Stimulated activated CD8-positive, alpha-beta memory T cell treated with anti-CD3 and anti-CD28 coated beads, Interleukin-12 subunit alpha, Interleukin-12 subunit beta, amount 100 ng/mL, for 1 hour (primary cell): ENCODE measurements around the gene DGKG.

Source experiments
- DNase-seq: peaks from one replicate; pipeline ENCODE4 v3.0.0-alpha.2; 2020; ENCODE audit warnings: low read depth

DGKG gene

GRCh38 chr3:186367631-186368030 lies 5.6 kb upstream of the DGKG start:
- DNase-seq, result no peak

- DNase-seq, result no peak
Measured at GRCh38 chr3:186366206-186366605, 4.2 kb upstream of the DGKG start.

DNA sequence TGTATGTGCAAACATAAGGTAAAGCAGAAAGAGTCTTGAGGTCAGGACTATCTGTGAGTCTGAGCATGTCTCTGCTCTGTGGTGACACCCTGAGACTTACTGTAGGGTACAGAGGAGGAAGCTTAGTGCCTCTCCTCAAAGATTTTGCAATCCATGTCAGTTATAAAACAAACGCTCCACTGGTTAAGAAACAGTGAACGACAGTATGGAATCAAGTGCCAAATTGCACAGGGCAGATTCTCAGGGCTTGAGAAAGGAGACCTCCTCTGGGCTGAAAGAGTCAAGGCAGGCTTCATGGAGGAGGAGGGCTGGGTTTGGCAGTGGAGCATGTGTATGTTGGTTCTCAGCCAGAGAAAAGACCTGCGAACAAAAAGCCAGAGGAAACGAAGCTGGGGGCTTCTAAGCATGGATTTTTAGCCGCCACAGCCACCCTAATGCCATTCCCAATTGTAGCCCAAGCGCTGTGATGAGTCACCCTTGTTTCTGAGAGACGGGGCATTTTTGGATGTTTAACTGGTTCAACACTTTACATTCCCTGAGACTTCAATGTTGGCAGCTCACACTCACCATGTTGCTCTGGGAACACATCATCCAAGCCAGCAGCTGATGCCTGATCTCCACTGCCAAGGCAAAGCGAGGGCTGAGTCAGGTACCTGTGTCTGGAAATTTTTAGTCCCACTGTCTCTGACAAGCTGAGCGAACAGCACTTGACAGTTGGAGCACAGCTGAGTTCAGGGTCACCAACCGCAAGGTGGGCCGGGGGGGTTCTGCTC lies 3.4 kb upstream of the DGKG start:
- DNase-seq, result no peak

GRCh38 chr3:186362988-186363387 lies 954 bp upstream of the DGKG start:
- no peak for DNase-seq

DNA sequence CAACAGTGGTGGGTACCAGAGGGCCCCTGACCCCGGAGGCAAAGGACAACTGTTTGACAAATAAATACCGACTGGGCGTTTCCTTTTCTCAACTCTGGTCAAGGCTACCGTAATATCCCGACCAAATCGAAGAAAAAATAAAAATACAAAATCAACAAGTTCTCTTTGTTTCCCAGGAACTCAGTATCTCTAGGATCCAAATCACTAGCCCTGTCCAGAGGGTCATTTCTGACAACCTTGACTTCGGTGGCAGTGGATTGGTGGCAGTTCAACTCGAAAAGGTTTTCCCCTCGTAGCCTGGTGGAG lies 456 bp upstream of the DGKG start:
- no peak for DNase-seq

GRCh38 chr3:186361246-186361761 lies 730 bp downstream of the DGKG start:
- no peak for DNase-seq

DNA sequence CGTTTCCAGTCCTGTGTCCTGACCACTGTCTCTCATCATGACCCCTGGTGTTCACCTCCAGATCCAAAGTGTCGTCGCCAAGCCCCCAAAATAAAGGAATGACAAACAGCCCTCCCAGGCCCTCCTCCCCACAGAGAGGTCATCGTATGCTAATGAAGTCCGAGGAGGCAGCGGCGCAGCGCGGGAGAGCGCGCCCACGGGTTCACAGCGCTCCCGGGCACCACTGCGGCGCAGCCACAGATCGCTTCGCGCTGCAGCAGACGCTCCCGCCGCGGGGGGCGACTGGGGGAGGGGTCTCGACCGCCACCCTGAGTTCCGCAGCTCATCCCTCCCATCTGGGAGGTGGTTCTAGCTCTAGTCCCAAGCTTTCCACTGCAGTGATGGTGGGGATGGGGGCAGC lies 1.3 kb downstream of the DGKG start:
- DNase-seq, result no peak

DNA sequence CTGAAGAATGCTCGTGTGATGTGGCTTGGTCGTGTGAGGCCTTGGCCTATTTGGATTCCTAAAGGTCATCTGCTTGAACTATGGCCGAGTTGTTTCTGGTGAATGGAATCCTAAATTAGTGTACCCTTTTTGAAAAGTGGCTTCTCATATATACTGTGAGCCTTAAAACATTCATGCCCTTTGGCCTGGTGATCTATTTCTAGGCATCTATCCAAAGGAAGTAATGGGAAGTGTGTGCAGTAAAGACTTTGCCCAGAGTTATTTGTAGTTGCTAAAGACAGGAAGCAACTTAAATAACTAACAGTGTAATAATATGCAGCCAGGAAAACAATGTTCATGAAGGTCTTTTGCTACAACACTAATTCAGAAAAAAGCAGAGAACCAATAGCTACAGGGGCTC lies 3.0 kb downstream of the DGKG start:
- DNase-seq, result no peak

DNA sequence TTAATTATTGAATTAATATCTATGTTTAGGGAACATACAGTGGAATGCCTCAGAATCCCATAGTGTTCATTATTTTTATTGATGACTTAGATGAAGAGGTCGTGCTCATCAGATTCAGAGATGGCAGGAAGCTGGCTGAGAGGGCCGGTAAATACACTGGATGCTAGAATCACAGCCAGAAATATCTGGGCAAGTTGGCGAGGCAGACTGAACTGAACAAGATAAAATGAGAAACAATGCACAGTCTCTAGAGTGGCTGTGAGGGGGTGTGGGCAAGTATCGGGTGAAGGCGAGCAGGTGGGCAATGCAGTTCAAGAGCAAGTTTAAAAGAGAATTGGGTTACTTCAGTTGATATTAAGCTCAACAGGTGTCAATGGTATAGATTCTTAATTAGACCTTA lies 5.9 kb downstream of the DGKG start:
- DNase-seq, result no peak

DNA sequence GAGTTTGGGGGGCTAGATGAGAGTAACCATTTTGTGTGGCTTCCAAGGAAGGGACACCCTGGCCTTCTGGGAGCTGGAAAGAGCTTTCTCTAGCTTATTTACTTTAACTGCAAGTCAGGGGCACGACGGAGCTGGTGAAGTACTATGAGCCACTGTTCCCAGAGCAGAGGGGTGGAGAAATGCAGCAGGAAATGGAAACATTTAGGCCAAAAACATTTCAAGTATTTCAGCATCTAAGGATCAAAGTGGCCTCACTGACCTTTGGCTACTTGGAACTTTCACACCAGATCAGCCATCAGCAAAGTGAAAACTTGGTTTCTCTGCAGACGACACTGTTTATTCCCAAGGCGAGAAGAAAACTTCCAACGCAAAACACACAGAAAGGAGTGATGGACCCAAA lies 7.9 kb downstream of the DGKG start:
- DNase-seq, result no peak

DNA sequence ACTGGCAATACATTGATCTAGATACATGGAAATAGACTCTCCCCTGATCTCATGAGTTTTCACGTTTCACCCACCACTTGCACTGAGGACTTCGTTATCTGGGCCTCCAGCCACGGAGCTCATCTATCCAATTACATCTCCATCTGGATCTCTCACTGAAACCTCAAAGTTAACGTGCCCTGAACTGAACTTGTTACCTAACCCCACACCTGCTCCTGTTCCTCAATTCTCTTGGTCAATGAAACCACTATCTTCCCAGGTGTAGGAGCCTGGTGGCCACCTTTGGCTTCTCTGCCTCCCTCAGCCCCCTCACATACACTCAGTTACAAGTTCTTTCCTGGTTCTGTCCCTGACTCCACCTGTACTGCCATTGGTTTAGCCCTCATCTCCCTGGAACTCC lies 9.7 kb downstream of the DGKG start:
- DNase-seq, result no peak

DNA sequence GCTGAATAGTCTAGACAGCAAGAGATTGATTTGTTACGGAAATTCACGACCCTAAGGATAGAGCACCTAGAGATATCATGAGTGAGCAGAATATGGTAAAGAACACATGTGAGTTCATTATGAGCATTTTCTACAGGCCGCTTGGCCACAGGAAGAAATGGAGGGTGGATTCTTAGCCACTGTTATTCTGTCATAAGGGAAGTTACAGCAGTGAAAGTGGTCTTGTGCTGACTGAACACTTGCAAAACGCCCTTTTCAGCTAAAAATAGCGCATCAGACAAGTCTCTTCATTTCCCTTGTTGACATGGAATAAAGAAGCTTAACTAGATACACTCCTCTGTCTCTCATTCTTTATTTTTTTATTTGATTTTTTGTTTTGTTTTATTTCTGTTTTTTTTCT lies 19.8 kb downstream of the DGKG start:
- no peak for DNase-seq

GRCh38 chr3:186340204-186340603 lies 21.8 kb downstream of the DGKG start:
- no peak for DNase-seq

GRCh38 chr3:186339180-186339918 lies 22.7 kb downstream of the DGKG start:
- DNase-seq, result no peak

DNA sequence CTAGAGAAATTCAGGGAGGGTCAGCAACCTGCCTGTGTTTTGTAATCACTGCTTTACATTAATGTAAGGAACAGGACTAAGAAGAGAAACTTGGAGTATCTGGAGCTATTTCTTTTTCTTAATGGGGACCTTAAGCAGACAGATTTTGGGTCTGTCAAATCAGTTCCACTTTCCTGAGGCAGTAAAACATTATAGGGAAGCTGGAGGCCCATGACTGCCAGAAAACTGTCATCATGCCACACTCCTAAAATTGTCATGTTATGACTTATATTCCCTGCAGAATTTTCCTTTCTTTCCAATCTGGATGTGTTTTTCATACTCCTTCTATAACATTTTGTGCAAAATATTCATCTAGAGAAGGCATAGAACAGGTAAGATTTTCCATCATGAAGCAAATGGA lies 28.8 kb downstream of the DGKG start:
- no peak for DNase-seq

- DNase-seq, result no peak
Measured at GRCh38 chr3:186330772-186331460, 31.1 kb downstream of the DGKG start.

DNA sequence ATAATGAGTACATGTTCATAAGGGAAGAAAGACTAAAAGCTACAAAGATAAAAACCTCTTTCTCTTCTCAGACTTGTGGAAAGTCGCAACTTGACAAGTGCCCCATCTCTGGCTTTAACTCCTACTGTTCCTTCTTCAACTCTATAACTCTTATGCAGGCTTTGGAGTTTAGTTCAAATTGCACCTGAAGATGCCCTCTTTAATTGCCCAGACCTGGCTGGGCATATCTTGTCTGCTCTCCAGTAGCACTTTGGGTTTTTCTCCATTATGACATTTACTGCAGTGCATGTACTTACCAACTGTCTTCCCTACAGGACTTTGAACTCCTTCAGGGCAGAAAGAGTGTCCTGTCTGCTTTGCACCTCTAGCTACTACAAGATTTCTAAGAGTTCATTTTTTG lies 32.4 kb downstream of the DGKG start:
- DNase-seq, result no peak

DNA sequence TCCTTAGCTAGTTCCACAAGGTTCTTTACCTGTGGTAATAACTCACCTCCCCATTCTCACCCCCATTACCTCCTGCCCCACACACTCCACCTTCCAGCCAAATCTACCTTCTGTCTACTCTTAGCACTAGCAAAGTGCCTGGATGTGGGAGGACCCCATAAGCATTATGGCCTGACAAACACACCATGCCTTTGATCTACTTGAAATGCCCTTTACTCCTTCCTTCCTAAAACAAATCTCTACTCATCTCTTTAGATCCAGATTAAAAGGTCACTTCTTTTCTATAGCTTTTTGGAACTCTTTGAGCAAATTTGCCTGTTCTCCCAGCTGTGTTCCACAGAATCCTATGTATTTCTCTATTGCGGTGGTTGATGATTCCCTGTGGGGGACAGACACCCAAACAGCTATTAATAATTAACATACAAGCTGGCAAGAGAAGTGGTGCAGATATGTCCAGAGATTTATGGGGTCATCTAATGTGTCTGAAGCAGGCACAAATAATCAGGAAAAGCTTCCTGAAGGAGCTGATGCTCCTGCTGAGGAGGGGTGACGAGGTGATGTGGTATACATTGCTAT lies 34.0 kb downstream of the DGKG start:
- no peak for DNase-seq

DNA sequence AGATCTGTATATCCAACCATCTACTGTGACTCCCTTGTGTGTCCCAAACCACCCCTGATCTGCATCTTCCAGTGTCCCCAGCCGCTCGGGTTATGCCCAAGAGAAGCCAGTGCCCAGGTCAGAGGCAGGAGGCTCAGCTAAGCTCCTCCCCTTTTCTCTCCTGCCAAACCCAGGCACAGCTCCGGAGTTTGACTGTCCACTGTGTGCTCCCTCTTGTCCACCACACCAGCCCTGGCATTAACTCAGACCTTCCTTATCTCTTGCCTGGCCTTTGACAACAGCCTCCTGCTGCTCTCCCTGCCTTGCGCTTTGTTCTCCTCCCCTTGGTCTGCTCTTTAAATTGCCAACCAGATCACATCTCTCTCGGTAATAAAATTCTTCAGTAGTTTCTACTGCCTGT lies 39.3 kb downstream of the DGKG start:
- no peak for DNase-seq

DNA sequence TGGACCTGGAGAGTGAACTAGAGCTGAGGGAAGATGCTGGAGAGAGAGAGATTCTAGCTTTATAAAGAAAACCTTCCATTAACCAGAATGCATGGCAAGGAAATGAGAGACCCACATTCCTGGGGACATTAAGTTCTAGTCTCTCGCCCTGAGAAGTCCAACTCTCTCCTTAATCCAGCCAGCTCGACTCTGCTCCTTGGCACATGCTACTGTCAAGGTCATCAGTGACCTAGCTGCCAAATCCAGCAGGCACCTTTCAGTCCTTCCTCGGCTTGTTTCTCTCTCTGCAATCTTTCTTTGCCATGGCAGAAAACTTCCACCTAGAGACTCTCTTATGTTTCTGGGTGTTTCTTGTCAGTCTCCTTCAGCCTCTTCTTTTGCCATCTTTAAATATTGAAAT lies 40.3 kb downstream of the DGKG start:
- DNase-seq, result no peak

GRCh38 chr3:186320862-186321568 lies 41.0 kb downstream of the DGKG start:
- no peak for DNase-seq

DNA sequence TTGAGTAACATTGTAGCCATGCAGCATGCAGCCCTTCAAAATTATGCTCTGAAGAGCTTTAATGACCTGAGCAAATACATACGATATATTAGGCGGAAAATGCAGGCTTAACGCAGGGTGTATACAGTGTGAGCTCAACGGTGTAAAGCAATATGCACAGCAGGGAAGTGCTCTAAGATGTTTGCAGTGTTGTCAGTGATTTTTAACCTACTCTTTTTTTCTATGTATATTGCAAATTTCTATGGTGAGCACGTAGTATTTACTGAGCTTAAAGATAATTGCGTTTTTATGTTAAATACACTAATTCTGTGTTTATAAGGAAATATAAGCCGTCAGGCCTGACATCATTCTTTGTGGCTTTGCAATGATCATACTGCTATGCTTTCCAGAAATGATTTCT lies 42.1 kb downstream of the DGKG start:
- DNase-seq, result no peak
